CD4-positive, alpha-beta memory T cell (primary cell): ENCODE measurements around the gene PRDM1. TPM values are rescaled to one million over a fixed set of nuclear protein-coding genes. Genes with fewer than 3 reads are reported as not detected.

Experiments
- CTCF ChIA-PET: fragments of 350-600 bp; sonication (Branson Sonifier 250); formaldehyde crosslinking; loops from one replicate; lab custom pipeline; 2021; ENCODE audit warnings: inconsistent platforms; ENCODE audit not compliant: partially characterized antibody; lab: Charles Lee
- POLR2A ChIA-PET: fragments of 350-600 bp; sonication (Branson Sonifier 250); formaldehyde crosslinking; loops from one replicate; lab custom pipeline; 2021; ENCODE audit not compliant: partially characterized antibody; lab: Charles Lee
- DNase-seq, 5 donors: peaks; one replicate each; pipeline versions ENCODE4 v3.0.0 to v3.0.0-alpha.2; 2020 to 2022; ENCODE audit warnings: mixed read lengths in 1 of 5
- H3K27ac ChIP-seq: one replicate; pipeline ENCODE4 v1.7.0; 2013; ENCODE audit warnings: low read depth, low read length
- H3K27me3 ChIP-seq: 2 replicates; pipeline ENCODE4 v1.7.0; 2013; ENCODE audit warnings: mild to moderate bottlenecking, low read length, moderate library complexity; ENCODE audit not compliant: insufficient read depth
- H3K36me3 ChIP-seq: 2 replicates; pipeline ENCODE4 v1.7.0; 2013; ENCODE audit warnings: mild to moderate bottlenecking, low read length, moderate library complexity; ENCODE audit not compliant: insufficient read depth
- H3K4me1 ChIP-seq: 2 replicates; pipeline ENCODE4 v1.7.0; 2013; ENCODE audit warnings: mild to moderate bottlenecking, low read length, moderate library complexity; ENCODE audit not compliant: insufficient read depth
- H3K4me3 ChIP-seq, 2 donors: one replicate each; pipeline ENCODE4 v1.7.0; 2013; ENCODE audit warnings: low read length in 2 of 2, mild to moderate bottlenecking in 1 of 2
- H3K9me3 ChIP-seq, 2 donors: one replicate each; pipeline ENCODE4 v1.7.0; 2013; ENCODE audit warnings: low read length in 2 of 2, control low read depth in 1 of 2; ENCODE audit not compliant: control insufficient read depth in 1 of 2
- H3K27ac Mint-ChIP-seq, 7 donors: one replicate each; pipeline ENCODE4 v1.8.0; 2020 to 2021; ENCODE audit warnings: mixed read lengths in 7 of 7, mild to moderate bottlenecking in 6 of 7, inconsistent platforms in 3 of 7, moderate library complexity in 3 of 7
- H3K27me3 Mint-ChIP-seq, 2 donors: one replicate each; pipeline ENCODE4 v1.8.0; 2020 to 2021; ENCODE audit warnings: mixed read lengths in 2 of 2
- H3K36me3 Mint-ChIP-seq, 2 donors: one replicate each; pipeline ENCODE4 v1.8.0; 2020 to 2021; ENCODE audit warnings: mixed read lengths in 2 of 2, inconsistent platforms in 1 of 2, mild to moderate bottlenecking in 1 of 2
- H3K4me1 Mint-ChIP-seq, 4 donors: one replicate each; pipeline ENCODE4 v1.8.0; 2020 to 2021; ENCODE audit warnings: mixed read lengths in 4 of 4, mild to moderate bottlenecking in 1 of 4
- H3K4me3 Mint-ChIP-seq, 8 donors: one replicate each; pipeline ENCODE4 v1.8.0; 2020 to 2021; ENCODE audit warnings: mixed read lengths in 8 of 8, mild to moderate bottlenecking in 7 of 8, moderate library complexity in 6 of 8, inconsistent platforms in 3 of 8
- H3K9me3 Mint-ChIP-seq, 8 donors: one replicate each; pipeline ENCODE4 v1.8.0; 2020 to 2021; ENCODE audit warnings: mixed read lengths in 8 of 8, mild to moderate bottlenecking in 5 of 8, inconsistent platforms in 3 of 8, moderate library complexity in 1 of 8
- intact Hi-C: fragments of 100-400 bp; cut with micrococcal nuclease; formaldehyde crosslinking; loops from one replicate; pipeline ENCODE4 v1.15.1; 2023
- polyA plus RNA-seq, 2 donors: library from polyadenylated mRNA; unstranded; fragments of 300-500 nt; fragmentation: Illumina TruSeq; gene quantifications; one replicate each; pipeline ENCODE4 v1.2.3, GENCODE V29; 2021
- total RNA-seq, 2 experiments: library from RNA; stranded (reverse); gene quantifications; one replicate each; pipeline ENCODE4 v1.2.3, GENCODE V29; 2021

The PRDM1 gene
- total RNA-seq (10 to 100 TPM; 33.4 to 34.0 TPM), polyA plus RNA-seq (10 to 100 TPM; 45.4 to 97.0 TPM)

DNA sequence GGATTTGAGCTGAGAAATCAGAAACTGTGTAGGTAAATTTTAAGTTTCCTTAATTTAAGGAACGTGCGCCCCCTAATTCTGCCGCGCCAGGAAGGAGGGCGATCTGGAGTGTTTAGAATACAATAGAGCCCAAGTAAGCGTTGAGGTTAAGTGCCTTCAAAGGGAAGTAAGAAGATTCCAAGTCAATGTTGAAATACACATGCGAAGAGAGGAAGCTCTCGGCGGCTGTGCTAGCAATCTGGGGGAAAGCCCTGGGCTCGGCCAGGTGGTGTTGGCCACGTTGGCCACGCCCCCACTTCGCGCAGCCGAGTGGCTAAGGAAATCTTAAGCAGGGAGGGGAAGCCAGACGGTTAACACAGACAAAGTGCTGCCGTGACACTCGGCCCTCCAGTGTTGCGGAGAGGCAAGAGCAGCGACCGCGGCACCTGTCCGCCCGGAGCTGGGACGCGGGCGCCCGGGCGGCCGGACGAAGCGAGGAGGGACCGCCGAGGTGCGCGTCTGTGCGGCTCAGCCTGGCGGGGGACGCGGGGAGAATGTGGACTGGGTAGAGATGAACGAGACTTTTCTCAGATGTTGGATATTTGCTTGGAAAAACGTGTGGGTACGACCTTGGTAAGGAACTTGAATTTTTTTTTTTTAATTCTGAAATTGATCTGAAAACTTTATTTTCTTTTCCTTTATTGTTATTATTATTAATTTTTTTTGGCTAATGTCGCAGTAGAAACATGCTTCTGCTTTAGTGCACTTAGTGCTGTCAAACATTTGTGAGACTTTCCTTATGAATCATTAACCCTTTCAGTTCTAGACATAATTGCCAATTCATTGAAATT lies at the start of gene PRDM1:
Gene PRDM1 (plus strand): TSS at position 353 of the 830 bp plus-strand sequence. CDS start 218 bp downstream, at position 571.
- H3K27me3 ChIP-seq: no peaks in the 10 kb centered on the region
- intact Hi-C loops: loop anchor here (1.0 to 5.0 kb wide), 6 partner anchors 11 to 654 kb away; no protein-coding TSS in a partner anchor
- DNase-seq: peak; percentile 78 to 93 (median 80)
- peak within 1 kb of the TSS; percentile 58 to 61 for H3K4me3 ChIP-seq
- H3K9me3 Mint-ChIP-seq: peaks cover 0 to 4% (median 0%) of the 10 kb centered on the region in 8 donors
- H3K27ac ChIP-seq: peak within 1 kb of the TSS; percentile 57
- ChIA-PET POLR2A (interaction anchor here (0.6 to 6.0 kb wide), 16 partner anchors 14 to 683 kb away, joined by 3 to 151 read pairs (median 3); partner anchors contain the start of gene PREP), CTCF (interaction anchor here (0.5 to 5.7 kb wide), 14 partner anchors 9 to 656 kb away, joined by 3 to 206 read pairs (median 4); no protein-coding TSS in a partner anchor)
- H3K9me3 ChIP-seq: no peaks in the 10 kb centered on the region
- H3K27me3 Mint-ChIP-seq: peaks cover 0 to 2% of the 10 kb centered on the region in 2 donors
- peaks cover 8 to 28% of the 10 kb centered on the region in 2 donors for H3K36me3 Mint-ChIP-seq
- H3K36me3 ChIP-seq: no peaks in the 10 kb centered on the region
- peak within 1 kb of the TSS; percentile 81 to 94 (median 91) for H3K27ac Mint-ChIP-seq
- H3K4me1 ChIP-seq: peaks cover 84% of the 10 kb centered on the region
- H3K4me1 Mint-ChIP-seq: peaks cover 66 to 95% (median 82%) of the 10 kb centered on the region in 4 donors
- H3K4me3 Mint-ChIP-seq: peak within 1 kb of the TSS; percentile 89 to 97 (median 94)

GRCh38 chr6:106037060-106037459 lies 49.1 kb upstream of the PRDM1 start:
- Mint-ChIP-seq H3K27me3 (peaks cover 0 to 1% of the 10 kb centered on the region in 2 donors), H3K36me3 (peaks cover 4 to 11% of the 10 kb centered on the region in 2 donors), H3K4me1 (peaks cover 2 to 7% (median 6%) of the 10 kb centered on the region in 4 donors), H3K9me3 (peaks cover 2 to 20% (median 13%) of the 10 kb centered on the region in 8 donors), H3K27ac (no peak overlapping the region), H3K4me3 (no peak overlapping the region)
- Histone ChIP-seq H3K4me3 (no peak overlapping the region), H3K27ac (no peak overlapping the region), H3K9me3 (no peaks in the 10 kb centered on the region), H3K36me3 (no peaks in the 10 kb centered on the region), H3K27me3 (no peaks in the 10 kb centered on the region), H3K4me1 (no peaks in the 10 kb centered on the region)
- POLR2A ChIA-PET: no interaction called here
- CTCF ChIA-PET: interaction anchor here (0.7 kb wide), 1 partner anchor 62 kb away, joined by 3 read pairs; no protein-coding TSS in a partner anchor
- intact Hi-C loops: no loop called here
- DNase-seq: no peak

DNA sequence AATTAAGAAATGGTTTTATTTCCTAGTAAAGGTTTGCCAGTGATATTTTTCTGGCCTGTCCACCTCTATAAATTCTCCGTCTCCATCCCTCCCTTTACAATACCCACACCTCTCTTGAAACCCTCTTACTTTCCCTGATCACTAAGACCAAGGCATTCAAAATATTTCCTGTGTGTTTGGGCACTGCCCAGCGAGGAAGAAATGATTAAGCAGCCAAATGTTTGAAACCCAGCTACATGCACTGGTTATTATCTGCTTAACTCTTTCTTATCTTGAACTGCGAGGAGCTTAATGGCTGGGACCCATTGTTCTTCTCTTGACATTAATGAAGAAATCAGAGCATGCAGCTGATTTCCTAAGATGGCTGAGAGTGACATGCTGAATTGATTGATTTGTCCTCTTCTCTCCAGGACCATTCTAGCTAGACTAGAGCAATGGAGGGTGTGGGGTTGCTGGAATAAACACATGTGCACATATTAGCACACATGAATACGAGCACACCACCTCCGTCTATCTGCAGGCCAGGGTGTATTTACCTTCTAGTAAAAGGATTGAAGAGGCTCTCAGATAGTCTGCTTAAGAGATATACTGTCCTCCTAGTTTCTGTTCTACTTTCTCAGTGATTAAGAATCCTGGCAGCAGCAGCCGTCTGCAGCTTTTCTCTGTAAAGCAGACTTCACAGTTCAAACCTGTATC lies 46.1 kb upstream of the PRDM1 start:
- H3K4me1 ChIP-seq: no peaks in the 10 kb centered on the region
- Mint-ChIP-seq H3K4me3 (no peak overlapping the region), H3K36me3 (peaks cover 4 to 11% of the 10 kb centered on the region in 2 donors), H3K27me3 (peaks cover 0 to 2% of the 10 kb centered on the region in 2 donors), H3K9me3 (peaks cover 2 to 20% (median 13%) of the 10 kb centered on the region in 8 donors), H3K4me1 (peaks cover 2 to 7% (median 6%) of the 10 kb centered on the region in 4 donors), H3K27ac (no peak overlapping the region)
- intact Hi-C loops: no loop called here
- no peaks in the 10 kb centered on the region for H3K9me3 ChIP-seq
- ChIA-PET POLR2A (no interaction called here), CTCF (interaction anchor here (0.7 to 2.4 kb wide), 2 partner anchors 16 to 184 kb away, joined by 3 to 6 read pairs; no protein-coding TSS in a partner anchor)
- H3K27ac ChIP-seq: no peak overlapping the region
- H3K27me3 ChIP-seq: no peaks in the 10 kb centered on the region
- DNase-seq: no peak
- no peaks in the 10 kb centered on the region for H3K36me3 ChIP-seq
- H3K4me3 ChIP-seq: no peak overlapping the region

DNA sequence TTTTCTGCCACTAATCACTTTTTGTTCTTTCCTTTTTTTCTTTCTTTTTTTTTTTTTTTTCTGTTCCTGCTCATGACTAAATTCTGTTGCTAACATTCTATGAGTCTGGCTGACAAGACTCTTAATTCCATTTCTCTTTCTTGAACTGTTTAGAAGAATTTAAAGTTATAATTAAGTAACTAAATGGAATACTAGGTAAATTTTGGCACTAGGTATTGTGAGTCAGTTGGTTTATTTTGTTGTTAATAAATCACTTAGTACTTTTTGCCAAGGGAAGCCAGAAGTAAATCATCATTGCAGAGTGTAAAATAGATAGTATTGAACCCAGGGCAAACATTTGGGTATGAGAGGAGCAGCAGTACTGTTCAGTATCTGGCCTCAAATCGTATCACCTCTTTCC lies 42.0 kb upstream of the PRDM1 start:
- H3K27ac Mint-ChIP-seq: no peak overlapping the region
- CTCF ChIA-PET: interaction anchor here (1.2 kb wide), 1 partner anchor 11 kb away, joined by 3 read pairs; no protein-coding TSS in a partner anchor
- Histone ChIP-seq H3K27me3 (no peaks in the 10 kb centered on the region), H3K4me1 (no peaks in the 10 kb centered on the region), H3K9me3 (no peaks in the 10 kb centered on the region), H3K27ac (no peak overlapping the region), H3K36me3 (no peaks in the 10 kb centered on the region), H3K4me3 (no peak overlapping the region)
- H3K4me1 Mint-ChIP-seq: peaks cover 0 to 3% (median 0%) of the 10 kb centered on the region in 4 donors
- no peak overlapping the region for H3K4me3 Mint-ChIP-seq
- intact Hi-C loops: no loop called here
- peaks cover 0 to 2% of the 10 kb centered on the region in 2 donors for H3K27me3 Mint-ChIP-seq
- peaks cover 0 to 2% (median 0%) of the 10 kb centered on the region in 8 donors for H3K9me3 Mint-ChIP-seq
- no peaks in the 10 kb centered on the region for H3K36me3 Mint-ChIP-seq
- DNase-seq: no peak
- POLR2A ChIA-PET: no interaction called here

DNA sequence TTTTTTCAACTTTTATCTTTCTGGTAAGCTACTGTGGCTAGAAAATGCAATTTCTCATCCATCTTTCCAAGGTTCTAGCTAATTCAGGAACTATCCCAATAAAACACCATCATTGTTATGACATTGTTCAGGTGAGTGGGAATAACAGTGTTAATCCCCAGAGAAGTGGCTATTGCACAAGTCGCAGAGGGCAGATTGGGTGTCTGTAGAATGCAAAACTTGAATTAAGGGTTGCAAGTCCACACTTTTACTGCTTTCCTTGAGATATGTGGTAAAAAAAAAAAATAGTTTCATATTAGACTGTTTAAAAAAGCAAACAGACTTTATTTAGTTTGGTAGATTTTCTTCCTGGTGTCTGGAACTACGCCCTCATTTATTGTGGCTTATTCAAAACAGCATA lies 41.1 kb upstream of the PRDM1 start:
- H3K4me1 ChIP-seq: no peaks in the 10 kb centered on the region
- H3K9me3 Mint-ChIP-seq: peaks cover 0 to 2% (median 0%) of the 10 kb centered on the region in 8 donors
- ChIA-PET POLR2A (no interaction called here), CTCF (no interaction called here)
- H3K4me3 Mint-ChIP-seq: no peak overlapping the region
- H3K27ac ChIP-seq: no peak overlapping the region
- no peaks in the 10 kb centered on the region for H3K27me3 ChIP-seq
- H3K36me3 Mint-ChIP-seq: no peaks in the 10 kb centered on the region
- peaks cover 0 to 3% (median 0%) of the 10 kb centered on the region in 4 donors for H3K4me1 Mint-ChIP-seq
- H3K4me3 ChIP-seq: no peak overlapping the region
- intact Hi-C loops: no loop called here
- no peaks in the 10 kb centered on the region for H3K9me3 ChIP-seq
- H3K27ac Mint-ChIP-seq: no peak overlapping the region
- H3K36me3 ChIP-seq: no peaks in the 10 kb centered on the region
- no peak for DNase-seq
- peaks cover 0 to 2% of the 10 kb centered on the region in 2 donors for H3K27me3 Mint-ChIP-seq

DNA sequence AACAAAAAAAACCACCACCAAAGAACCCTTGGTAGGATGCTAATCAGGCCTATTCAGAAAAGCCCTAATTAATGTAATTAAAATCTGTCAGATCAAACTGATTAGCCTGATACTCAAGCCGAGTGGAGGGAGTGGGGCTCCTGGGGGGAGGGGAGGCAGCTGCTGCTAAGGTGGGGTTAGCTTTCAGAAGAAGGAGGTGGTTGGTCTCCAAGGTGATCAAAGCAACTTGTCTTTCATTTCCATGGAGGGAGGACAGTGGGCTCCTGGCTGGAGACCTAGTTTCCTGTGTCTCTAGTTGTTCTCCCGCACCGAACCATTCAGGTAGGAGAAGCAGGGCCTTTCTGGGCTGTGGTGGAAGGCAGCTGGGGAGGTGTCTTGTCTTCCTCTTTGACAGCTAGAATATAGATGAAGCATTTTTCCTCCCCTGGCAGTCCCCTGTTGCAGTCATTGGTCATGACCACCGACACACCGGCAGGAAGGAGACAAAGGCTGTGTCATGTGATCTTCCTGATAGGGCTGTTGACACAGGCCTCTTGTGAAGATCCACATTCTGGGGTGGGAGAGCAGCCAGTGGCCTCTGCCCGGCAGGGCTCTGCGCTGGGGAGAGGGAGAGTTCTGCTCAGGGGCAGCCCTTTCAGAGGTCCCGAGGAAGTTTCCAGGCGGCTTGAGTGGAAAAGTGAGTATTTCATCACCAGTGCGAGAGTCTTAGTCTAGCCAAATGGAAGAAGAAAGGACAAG lies 39.9 kb upstream of the PRDM1 start:
- Mint-ChIP-seq H3K27ac (no peak overlapping the region), H3K4me3 (no peak overlapping the region), H3K27me3 (peaks cover 0 to 2% of the 10 kb centered on the region in 2 donors), H3K9me3 (peaks cover 0 to 2% (median 0%) of the 10 kb centered on the region in 8 donors), H3K36me3 (no peaks in the 10 kb centered on the region), H3K4me1 (peaks cover 0 to 4% (median 2%) of the 10 kb centered on the region in 4 donors)
- DNase-seq: no peak
- POLR2A ChIA-PET: no interaction called here
- Histone ChIP-seq H3K4me3 (no peak overlapping the region), H3K36me3 (no peaks in the 10 kb centered on the region), H3K4me1 (no peaks in the 10 kb centered on the region), H3K27ac (no peak overlapping the region), H3K9me3 (no peaks in the 10 kb centered on the region), H3K27me3 (no peaks in the 10 kb centered on the region)
- intact Hi-C loops: no loop called here
- CTCF ChIA-PET: interaction anchor here (1.0 kb wide), 1 partner anchor 10 kb away, joined by 3 read pairs; no protein-coding TSS in a partner anchor
